Dendritic cell treated with granulocyte-macrophage colony-stimulating factor and Interleukin-4, amounts not matched to agents 40 ng/mL and 50 ng/mL, for 4 days (primary cell): ENCODE results near the gene NMNAT2.

Experiments used
- H3K27ac Mint-ChIP-seq: one replicate; pipeline ENCODE4 v1.8.0; 2022; ENCODE audit warnings: mild to moderate bottlenecking, mixed read lengths
- H3K27me3 Mint-ChIP-seq: one replicate; pipeline ENCODE4 v1.8.0; 2022; ENCODE audit warnings: mild to moderate bottlenecking, mixed read lengths
- H3K36me3 Mint-ChIP-seq: one replicate; pipeline ENCODE4 v1.8.0; 2022; ENCODE audit warnings: low read depth, mixed read lengths
- H3K4me1 Mint-ChIP-seq: one replicate; pipeline ENCODE4 v1.8.0; 2022; ENCODE audit warnings: low read depth, mixed read lengths
- H3K4me3 Mint-ChIP-seq: one replicate; pipeline ENCODE4 v1.8.0; 2022; ENCODE audit warnings: mild to moderate bottlenecking, moderate library complexity, mixed read lengths
- H3K9me3 Mint-ChIP-seq: one replicate; pipeline ENCODE4 v1.8.0; 2022; ENCODE audit warnings: mixed read lengths
- intact Hi-C: fragments of 100-400 bp; cut with micrococcal nuclease; formaldehyde crosslinking; loops from one replicate; pipeline ENCODE4 v1.15.0; 2022

Gene NMNAT2

DNA sequence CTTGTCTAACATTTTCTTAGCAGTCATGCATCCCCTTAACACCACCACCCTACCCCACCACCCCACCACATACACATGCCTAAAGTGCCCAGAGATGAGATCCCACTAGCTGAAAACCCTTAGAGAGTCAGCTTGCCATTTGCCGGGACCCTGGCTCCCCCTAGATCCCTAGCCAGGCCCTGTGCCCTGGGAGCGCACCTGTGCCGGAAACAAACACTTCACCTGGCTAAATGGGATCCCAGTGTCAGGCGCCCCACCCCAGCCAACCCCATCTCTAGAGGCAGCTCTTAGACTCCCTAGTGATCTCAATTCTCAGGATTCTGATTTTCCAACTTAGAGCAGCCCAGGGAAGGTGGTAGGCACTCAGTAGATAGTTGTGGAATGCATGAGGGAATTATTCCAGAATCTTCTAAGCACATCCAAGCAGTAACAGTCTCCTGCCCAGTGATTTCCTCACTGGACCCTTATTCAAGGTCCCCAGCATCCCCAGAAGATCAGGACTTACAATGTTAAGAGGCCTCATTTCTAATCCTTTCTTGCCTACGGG lies 126.9 kb downstream of the NMNAT2 start:
- Mint-ChIP-seq H3K27ac (no peak overlapping the region), H3K9me3 (no peaks in the 10 kb centered on the region), H3K27me3 (peaks cover 2% of the 10 kb centered on the region), H3K36me3 (no peaks in the 10 kb centered on the region), H3K4me1 (no peaks in the 10 kb centered on the region), H3K4me3 (no peak overlapping the region)
- intact Hi-C loops: no loop called here

GRCh38 chr1:183290628-183291027 lies 127.6 kb downstream of the NMNAT2 start:
- Mint-ChIP-seq H3K27me3 (peaks cover 2% of the 10 kb centered on the region), H3K36me3 (no peaks in the 10 kb centered on the region), H3K9me3 (no peaks in the 10 kb centered on the region), H3K27ac (no peak overlapping the region), H3K4me3 (no peak overlapping the region), H3K4me1 (no peaks in the 10 kb centered on the region)
- intact Hi-C loops: no loop called here

GRCh38 chr1:183289051-183289496 lies 129.1 kb downstream of the NMNAT2 start:
- Mint-ChIP-seq H3K36me3 (no peaks in the 10 kb centered on the region), H3K4me1 (no peaks in the 10 kb centered on the region), H3K4me3 (no peak overlapping the region), H3K27ac (no peak overlapping the region), H3K27me3 (peaks cover 8% of the 10 kb centered on the region), H3K9me3 (no peaks in the 10 kb centered on the region)
- intact Hi-C loops: loop anchor here (10.0 kb wide), 2 partner anchors 196 to 336 kb away; no protein-coding TSS in a partner anchor

- H3K9me3 Mint-ChIP-seq: no peaks in the 10 kb centered on the region
- no peaks in the 10 kb centered on the region for H3K4me1 Mint-ChIP-seq
- H3K36me3 Mint-ChIP-seq: no peaks in the 10 kb centered on the region
- peaks cover 8% of the 10 kb centered on the region for H3K27me3 Mint-ChIP-seq
- no peak overlapping the region for H3K27ac Mint-ChIP-seq
- no peak overlapping the region for H3K4me3 Mint-ChIP-seq
- intact Hi-C loops: loop anchor here (10.0 kb wide), 2 partner anchors 196 to 336 kb away; no protein-coding TSS in a partner anchor
Measured at GRCh38 chr1:183288583-183288982, 129.6 kb downstream of the NMNAT2 start.

- Mint-ChIP-seq H3K36me3 (no peaks in the 10 kb centered on the region), H3K27ac (no peak overlapping the region), H3K9me3 (no peaks in the 10 kb centered on the region), H3K4me3 (no peak overlapping the region), H3K27me3 (peaks cover 8% of the 10 kb centered on the region), H3K4me1 (no peaks in the 10 kb centered on the region)
- intact Hi-C loops: loop anchor here (10.0 kb wide), 2 partner anchors 198 to 338 kb away; no protein-coding TSS in a partner anchor
Measured at GRCh38 chr1:183287191-183287675, 130.9 kb downstream of the NMNAT2 start.

- Mint-ChIP-seq H3K27ac (no peak overlapping the region), H3K36me3 (no peaks in the 10 kb centered on the region), H3K4me1 (peaks cover 14% of the 10 kb centered on the region), H3K27me3 (peaks cover 8% of the 10 kb centered on the region), H3K9me3 (no peaks in the 10 kb centered on the region), H3K4me3 (no peak overlapping the region)
- intact Hi-C loops: loop anchor here (10.0 kb wide), 2 partner anchors 199 to 339 kb away; no protein-coding TSS in a partner anchor
Measured at GRCh38 chr1:183285746-183286145, 132.4 kb downstream of the NMNAT2 start.

GRCh38 chr1:183285256-183285655 lies 132.9 kb downstream of the NMNAT2 start:
- peaks cover 17% of the 10 kb centered on the region for H3K4me1 Mint-ChIP-seq
- no peaks in the 10 kb centered on the region for H3K9me3 Mint-ChIP-seq
- no peaks in the 10 kb centered on the region for H3K36me3 Mint-ChIP-seq
- H3K27ac Mint-ChIP-seq: no peak overlapping the region
- peaks cover 8% of the 10 kb centered on the region for H3K27me3 Mint-ChIP-seq
- no peak overlapping the region for H3K4me3 Mint-ChIP-seq
- intact Hi-C loops: loop anchor here (10.0 kb wide), 2 partner anchors 200 to 340 kb away; no protein-coding TSS in a partner anchor

- peak overlapping the region; percentile 2 for H3K27ac Mint-ChIP-seq
- H3K9me3 Mint-ChIP-seq: no peaks in the 10 kb centered on the region
- intact Hi-C loops: loop anchor here (5.0 to 10.0 kb wide), 3 partner anchors 201 to 403 kb away; no protein-coding TSS in a partner anchor
- peaks cover 7% of the 10 kb centered on the region for H3K27me3 Mint-ChIP-seq
- peaks cover 28% of the 10 kb centered on the region for H3K4me1 Mint-ChIP-seq
- H3K4me3 Mint-ChIP-seq: no peak overlapping the region
- H3K36me3 Mint-ChIP-seq: no peaks in the 10 kb centered on the region
Measured at GRCh38 chr1:183284086-183284485, 134.1 kb downstream of the NMNAT2 start.

- peaks cover 7% of the 10 kb centered on the region for H3K27me3 Mint-ChIP-seq
Measured at GRCh38 chr1:183283286-183283685, 134.9 kb downstream of the NMNAT2 start.

GRCh38 chr1:183282101-183282855 lies 135.9 kb downstream of the NMNAT2 start:
- peaks cover 45% of the 10 kb centered on the region for H3K4me1 Mint-ChIP-seq

More at GRCh38 chr1:183283286-183283685, 134.9 kb downstream of the NMNAT2 start:
- H3K27ac Mint-ChIP-seq: no peak overlapping the region
- intact Hi-C loops: loop anchor here (5.0 to 10.0 kb wide), 3 partner anchors 202 to 404 kb away; no protein-coding TSS in a partner anchor
- no peak overlapping the region for H3K4me3 Mint-ChIP-seq
- no peaks in the 10 kb centered on the region for H3K36me3 Mint-ChIP-seq
- peaks cover 36% of the 10 kb centered on the region for H3K4me1 Mint-ChIP-seq
- H3K9me3 Mint-ChIP-seq: no peaks in the 10 kb centered on the region

GRCh38 chr1:183281553-183282091 lies 136.6 kb downstream of the NMNAT2 start:
- Mint-ChIP-seq H3K36me3 (no peaks in the 10 kb centered on the region), H3K27ac (no peak overlapping the region), H3K4me3 (no peak overlapping the region), H3K9me3 (no peaks in the 10 kb centered on the region), H3K27me3 (peaks cover 7% of the 10 kb centered on the region), H3K4me1 (peaks cover 45% of the 10 kb centered on the region)
- intact Hi-C loops: loop anchor here (1.0 to 10.0 kb wide), 5 partner anchors 203 to 406 kb away; no protein-coding TSS in a partner anchor

More at GRCh38 chr1:183282101-183282855, 135.9 kb downstream of the NMNAT2 start:
- H3K27me3 Mint-ChIP-seq: peaks cover 7% of the 10 kb centered on the region
- intact Hi-C loops: loop anchor here (5.0 to 10.0 kb wide), 3 partner anchors 203 to 405 kb away; no protein-coding TSS in a partner anchor
- no peak overlapping the region for H3K4me3 Mint-ChIP-seq
- H3K27ac Mint-ChIP-seq: no peak overlapping the region
- H3K36me3 Mint-ChIP-seq: no peaks in the 10 kb centered on the region
- no peaks in the 10 kb centered on the region for H3K9me3 Mint-ChIP-seq

- H3K27ac Mint-ChIP-seq: no peak overlapping the region
- H3K9me3 Mint-ChIP-seq: no peaks in the 10 kb centered on the region
- H3K27me3 Mint-ChIP-seq: peaks cover 7% of the 10 kb centered on the region
- H3K36me3 Mint-ChIP-seq: no peaks in the 10 kb centered on the region
- no peak overlapping the region for H3K4me3 Mint-ChIP-seq
- peaks cover 45% of the 10 kb centered on the region for H3K4me1 Mint-ChIP-seq
- intact Hi-C loops: loop anchor here (1.0 to 10.0 kb wide), 5 partner anchors 204 to 406 kb away; no protein-coding TSS in a partner anchor
Measured at GRCh38 chr1:183281039-183281438, 137.1 kb downstream of the NMNAT2 start.

DNA sequence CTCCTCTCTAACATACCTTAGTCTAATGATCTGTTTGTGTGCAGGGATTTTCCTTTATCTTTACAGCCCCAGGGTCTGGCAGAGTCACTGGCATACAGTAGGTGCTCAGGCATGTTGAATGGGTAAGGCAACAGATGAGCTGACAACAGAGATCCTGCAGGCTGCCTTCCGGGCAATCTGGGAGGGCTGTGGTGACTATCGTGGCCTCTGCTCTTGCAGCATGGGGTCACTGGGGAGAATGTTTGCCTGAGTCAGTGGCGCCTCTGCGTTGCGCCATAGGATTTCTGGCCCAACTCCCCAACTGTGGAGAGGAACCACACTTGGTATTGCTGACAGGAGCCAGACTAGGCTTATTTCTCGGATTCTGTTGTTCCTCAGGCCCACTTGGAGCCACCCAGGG lies 138.3 kb downstream of the NMNAT2 start:
- Mint-ChIP-seq H3K9me3 (no peaks in the 10 kb centered on the region), H3K27ac (peak overlapping the region; percentile 79), H3K4me3 (no peak overlapping the region), H3K36me3 (no peaks in the 10 kb centered on the region), H3K4me1 (peaks cover 45% of the 10 kb centered on the region), H3K27me3 (peaks cover 7% of the 10 kb centered on the region)
- intact Hi-C loops: loop anchor here (2.0 to 10.0 kb wide), 4 partner anchors 205 to 407 kb away; no protein-coding TSS in a partner anchor
